Measurements from ENCODE around the gene FEN1. TPM values are rescaled to one million over a fixed set of nuclear protein-coding genes. Genes with fewer than 3 reads are reported as not detected.

The FEN1 gene
- total RNA-seq, 1 donor from 2014 or later = 13.8 TPM

DNA sequence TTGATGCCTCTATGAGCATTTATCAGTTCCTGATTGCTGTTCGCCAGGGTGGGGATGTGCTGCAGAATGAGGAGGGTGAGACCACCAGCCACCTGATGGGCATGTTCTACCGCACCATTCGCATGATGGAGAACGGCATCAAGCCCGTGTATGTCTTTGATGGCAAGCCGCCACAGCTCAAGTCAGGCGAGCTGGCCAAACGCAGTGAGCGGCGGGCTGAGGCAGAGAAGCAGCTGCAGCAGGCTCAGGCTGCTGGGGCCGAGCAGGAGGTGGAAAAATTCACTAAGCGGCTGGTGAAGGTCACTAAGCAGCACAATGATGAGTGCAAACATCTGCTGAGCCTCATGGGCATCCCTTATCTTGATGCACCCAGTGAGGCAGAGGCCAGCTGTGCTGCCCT, 2.7 kb downstream of the FEN1 start:
- no peak for DNase-seq (ENCODE audit: low read depth)

GRCh38 chr11:61795876-61796526, 3.3 kb downstream of the FEN1 start:
- Histone ChIP-seq H2AFZ (ENCODE audit: low read depth, low read length) (no peak overlapping the region), H4K20me1 (ENCODE audit: insufficient read depth, low read length) (peaks cover 4% of the 10 kb centered on the region), H3K27me3 (ENCODE audit: insufficient read depth, low read length) (no peaks in the 10 kb centered on the region), H3K4me2 (ENCODE audit: low read length) (no peak overlapping the region), H3K4me3 (ENCODE audit: insufficient read depth, low read depth, low read length) (no peak overlapping the region), H3K9me3 (ENCODE audit: insufficient read depth, low read depth, low read length) (no peaks in the 10 kb centered on the region), H3K27ac (ENCODE audit: low read depth, low read length) (no peak overlapping the region), H3K4me1 (ENCODE audit: insufficient read depth, low read length) (peaks cover 6% of the 10 kb centered on the region), H3K36me3 (ENCODE audit: insufficient read depth, low read length) (peaks cover 10% of the 10 kb centered on the region), H3K9ac (ENCODE audit: low read length) (no peak overlapping the region), H3K79me2 (ENCODE audit: insufficient read depth, low read length) (peaks cover 88% of the 10 kb centered on the region)
- FAIRE-seq (no peak), DNase-seq (ENCODE audit: low read depth) (no peak)
- TF ChIP-seq, protein P1, sequence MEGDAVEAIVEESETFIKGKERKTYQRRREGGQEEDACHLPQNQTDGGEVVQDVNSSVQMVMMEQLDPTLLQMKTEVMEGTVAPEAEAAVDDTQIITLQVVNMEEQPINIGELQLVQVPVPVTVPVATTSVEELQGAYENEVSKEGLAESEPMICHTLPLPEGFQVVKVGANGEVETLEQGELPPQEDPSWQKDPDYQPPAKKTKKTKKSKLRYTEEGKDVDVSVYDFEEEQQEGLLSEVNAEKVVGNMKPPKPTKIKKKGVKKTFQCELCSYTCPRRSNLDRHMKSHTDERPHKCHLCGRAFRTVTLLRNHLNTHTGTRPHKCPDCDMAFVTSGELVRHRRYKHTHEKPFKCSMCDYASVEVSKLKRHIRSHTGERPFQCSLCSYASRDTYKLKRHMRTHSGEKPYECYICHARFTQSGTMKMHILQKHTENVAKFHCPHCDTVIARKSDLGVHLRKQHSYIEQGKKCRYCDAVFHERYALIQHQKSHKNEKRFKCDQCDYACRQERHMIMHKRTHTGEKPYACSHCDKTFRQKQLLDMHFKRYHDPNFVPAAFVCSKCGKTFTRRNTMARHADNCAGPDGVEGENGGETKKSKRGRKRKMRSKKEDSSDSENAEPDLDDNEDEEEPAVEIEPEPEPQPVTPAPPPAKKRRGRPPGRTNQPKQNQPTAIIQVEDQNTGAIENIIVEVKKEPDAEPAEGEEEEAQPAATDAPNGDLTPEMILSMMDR (IDR thresholded peaks at IDR 0.05; ENCODE audit: insufficient read depth, low read depth, low read length) = no peak
- no peak for TF ChIP-seq EZH2 (IDR thresholded peaks at IDR 0.05; ENCODE audit: insufficient read depth, low read length)
- no peak overlapping the region for H3K4me3 Mint-ChIP-seq (ENCODE audit: unreplicated experiment)
- no peaks in the 10 kb centered on the region for H3K9me3 Mint-ChIP-seq (ENCODE audit: unreplicated experiment)
- no peaks in the 10 kb centered on the region for H3K27me3 Mint-ChIP-seq (ENCODE audit: low read depth, unreplicated experiment)
- H3K36me3 Mint-ChIP-seq (ENCODE audit: low read depth, unreplicated experiment) = peaks cover 1% of the 10 kb centered on the region
- peaks cover 8% of the 10 kb centered on the region for H3K4me1 Mint-ChIP-seq (ENCODE audit: low read depth, unreplicated experiment)
- H3K27ac Mint-ChIP-seq (ENCODE audit: unreplicated experiment) = no peak overlapping the region

More for the DNA sequence above, 2.7 kb downstream of the FEN1 start:
- Histone ChIP-seq H3K9me3 (ENCODE audit: insufficient read depth, low read depth, low read length) (no peaks in the 10 kb centered on the region), H3K36me3 (ENCODE audit: insufficient read depth, low read length) (peaks cover 10% of the 10 kb centered on the region), H3K4me2 (ENCODE audit: low read length) (no peak overlapping the region), H3K4me1 (ENCODE audit: insufficient read depth, low read length) (peaks cover 6% of the 10 kb centered on the region), H3K27ac (ENCODE audit: low read depth, low read length) (no peak overlapping the region), H4K20me1 (ENCODE audit: insufficient read depth, low read length) (peaks cover 4% of the 10 kb centered on the region), H3K27me3 (ENCODE audit: insufficient read depth, low read length) (no peaks in the 10 kb centered on the region), H3K9ac (ENCODE audit: low read length) (no peak overlapping the region), H3K4me3 (ENCODE audit: insufficient read depth, low read depth, low read length) (no peak overlapping the region), H3K79me2 (ENCODE audit: insufficient read depth, low read length) (peaks cover 93% of the 10 kb centered on the region), H2AFZ (ENCODE audit: low read depth, low read length) (no peak overlapping the region)
- Mint-ChIP-seq H3K9me3 (ENCODE audit: unreplicated experiment) (no peaks in the 10 kb centered on the region), H3K4me1 (ENCODE audit: low read depth, unreplicated experiment) (peaks cover 8% of the 10 kb centered on the region), H3K27me3 (ENCODE audit: low read depth, unreplicated experiment) (no peaks in the 10 kb centered on the region), H3K36me3 (ENCODE audit: low read depth, unreplicated experiment) (peaks cover 1% of the 10 kb centered on the region), H3K27ac (ENCODE audit: unreplicated experiment) (no peak overlapping the region), H3K4me3 (ENCODE audit: unreplicated experiment) (no peak overlapping the region)
- FAIRE-seq = no peak
- TF ChIP-seq, protein P1 (IDR thresholded peaks at IDR 0.05; ENCODE audit: insufficient read depth, low read depth, low read length) = no peak
- TF ChIP-seq EZH2 (IDR thresholded peaks at IDR 0.05; ENCODE audit: insufficient read depth, low read length) = no peak

DNA sequence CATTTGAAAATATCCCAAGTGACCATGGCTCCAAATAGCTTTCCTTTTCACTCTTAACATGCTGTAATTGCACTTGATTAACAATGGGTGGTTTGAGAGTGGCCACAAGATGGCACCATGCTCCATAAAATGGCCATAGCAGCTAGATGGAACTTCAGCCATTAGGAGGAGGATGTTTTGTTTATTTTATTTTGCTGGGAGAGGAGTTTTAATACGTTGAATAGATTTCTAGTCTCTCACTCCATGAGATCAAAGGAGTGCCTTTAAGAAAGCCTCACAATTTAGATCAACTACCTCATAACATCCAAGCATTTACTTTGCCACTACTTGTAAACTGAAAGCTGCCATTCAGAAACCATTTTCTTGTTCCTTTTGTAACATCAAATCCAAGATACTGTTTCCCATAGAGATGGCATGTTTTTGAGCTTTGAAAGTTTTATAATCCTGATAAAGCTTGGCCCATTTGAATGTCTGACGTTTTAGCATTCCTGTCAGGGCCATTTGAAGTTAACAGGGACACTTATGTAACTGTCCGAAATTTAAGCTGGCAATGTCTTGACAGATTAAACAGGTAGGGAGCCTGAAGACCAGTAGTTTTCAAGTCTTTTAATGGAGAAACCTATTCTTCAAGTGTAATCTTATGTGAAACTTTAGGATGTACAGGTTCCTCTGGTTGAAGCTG, 4.7 kb downstream of the FEN1 start:
- Mint-ChIP-seq H3K27ac (ENCODE audit: unreplicated experiment) (no peak overlapping the region), H3K4me1 (ENCODE audit: low read depth, unreplicated experiment) (peaks cover 2% of the 10 kb centered on the region), H3K9me3 (ENCODE audit: unreplicated experiment) (no peaks in the 10 kb centered on the region), H3K4me3 (ENCODE audit: unreplicated experiment) (no peak overlapping the region), H3K36me3 (ENCODE audit: low read depth, unreplicated experiment) (peaks cover 1% of the 10 kb centered on the region), H3K27me3 (ENCODE audit: low read depth, unreplicated experiment) (no peaks in the 10 kb centered on the region)
- Histone ChIP-seq H3K27ac (ENCODE audit: low read depth, low read length) (no peak overlapping the region), H3K4me1 (ENCODE audit: insufficient read depth, low read length) (no peaks in the 10 kb centered on the region), H3K36me3 (ENCODE audit: insufficient read depth, low read length) (peaks cover 10% of the 10 kb centered on the region), H3K4me2 (ENCODE audit: low read length) (peak overlapping the region; percentile 33), H3K9ac (ENCODE audit: low read length) (peak overlapping the region; percentile 25), H3K4me3 (ENCODE audit: insufficient read depth, low read depth, low read length) (no peak overlapping the region), H2AFZ (ENCODE audit: low read depth, low read length) (no peak overlapping the region), H3K27me3 (ENCODE audit: insufficient read depth, low read length) (no peaks in the 10 kb centered on the region), H3K9me3 (ENCODE audit: insufficient read depth, low read depth, low read length) (no peaks in the 10 kb centered on the region), H3K79me2 (ENCODE audit: insufficient read depth, low read length) (peaks cover 74% of the 10 kb centered on the region), H4K20me1 (ENCODE audit: insufficient read depth, low read length) (peaks cover 4% of the 10 kb centered on the region)
- DNase-seq (ENCODE audit: low read depth) = peak; percentile 64
- peak; percentile 13 for FAIRE-seq
- TF ChIP-seq EZH2 (IDR thresholded peaks at IDR 0.05; ENCODE audit: insufficient read depth, low read length) = no peak
- TF ChIP-seq, protein P1 (IDR thresholded peaks at IDR 0.05; ENCODE audit: insufficient read depth, low read depth, low read length) = peak; percentile 97
